ENCODE results near the gene MAN1C1.

- no peak for TF ChIP-seq YY1 (IDR thresholded peaks at IDR 0.05; ENCODE audit: extremely low read depth, insufficient replicate concordance, low read depth, low read length)
- TF ChIP-seq EZH2phosphoT487 (IDR thresholded peaks at IDR 0.05; ENCODE audit: borderline replicate concordance), result no peak
- no peak for TF ChIP-seq CTCF (IDR thresholded peaks at IDR 0.05 in 2 of 3, conservative IDR thresholded peaks at IDR 0.05 in 1 of 3; ENCODE audit: borderline replicate concordance in 1 of 3, insufficient read depth in 1 of 3, low read depth in 2 of 3, low read length in 2 of 3)
- TF ChIP-seq RAD21 (IDR thresholded peaks at IDR 0.05; ENCODE audit: low read depth), result no peak
Measured at GRCh38 chr1:25685211-25685750, 68.7 kb downstream of the MAN1C1 start.

Data from HCT116 (cell line).